Superior temporal gyrus (tissue), 1 donor: ENCODE results near the gene OGFR.

Source experiments
- DNase-seq: peaks from one replicate; pipeline ENCODE4 v3.0.0-alpha.2; 2016; ENCODE audit errors: extremely low spot score

OGFR gene

DNA sequence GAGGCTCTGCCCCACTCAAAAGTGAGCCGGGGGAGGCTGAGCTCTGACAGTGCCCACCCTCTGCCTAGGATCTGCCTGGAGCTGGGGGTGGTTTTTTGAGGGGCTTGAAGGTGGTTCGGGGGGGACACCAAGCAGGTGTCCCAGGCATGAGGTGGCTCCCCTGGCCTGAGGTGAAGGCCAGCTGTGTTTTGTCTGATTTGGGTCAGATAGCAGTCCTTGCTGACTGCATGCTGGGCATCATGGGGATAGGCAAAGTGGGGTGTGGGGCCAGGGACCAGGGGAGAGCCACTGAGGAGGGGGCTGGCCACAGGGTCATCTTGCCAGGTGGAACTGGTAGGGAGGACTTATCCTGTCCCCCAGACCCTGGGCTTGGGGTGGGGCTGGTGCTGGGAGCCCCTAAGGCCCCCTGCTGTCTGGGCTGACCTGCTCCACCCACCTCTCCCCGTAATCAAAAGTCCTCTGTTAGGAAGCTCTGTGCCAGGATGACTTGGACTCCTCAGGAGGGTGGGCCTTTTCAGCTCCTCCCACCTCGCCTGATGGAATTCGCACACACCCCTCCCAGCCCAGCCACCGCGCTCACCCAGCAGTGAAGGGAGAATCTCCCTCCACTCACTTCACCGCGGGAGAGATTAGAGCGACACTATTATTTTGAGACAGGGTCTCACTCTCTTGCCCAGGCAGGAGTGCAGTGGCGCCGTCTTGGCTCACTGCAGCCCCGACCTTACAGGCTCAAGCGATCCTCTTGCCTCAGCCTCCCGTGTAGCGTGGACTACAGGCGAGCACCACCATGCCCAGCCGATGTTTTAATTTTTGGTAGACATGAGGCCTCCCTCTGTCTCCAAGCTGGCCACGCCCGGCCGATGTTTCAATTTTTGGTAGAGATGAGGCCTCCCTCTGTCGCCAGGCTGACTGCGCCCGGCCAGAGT lies 10.7 kb downstream of the OGFR start:
- DNase-seq, result no peak

GRCh38 chr20:62816031-62816883 lies 11.6 kb downstream of the OGFR start:
- DNase-seq, result no peak

- peak; percentile 73 for DNase-seq
Measured at GRCh38 chr20:62816884-62817873, 12.5 kb downstream of the OGFR start, which contains the start of gene COL9A3. Gene COL9A3 (plus strand): TSS chr20:62817050. CDS start chr20:62817065, 15 bp downstream.

DNA sequence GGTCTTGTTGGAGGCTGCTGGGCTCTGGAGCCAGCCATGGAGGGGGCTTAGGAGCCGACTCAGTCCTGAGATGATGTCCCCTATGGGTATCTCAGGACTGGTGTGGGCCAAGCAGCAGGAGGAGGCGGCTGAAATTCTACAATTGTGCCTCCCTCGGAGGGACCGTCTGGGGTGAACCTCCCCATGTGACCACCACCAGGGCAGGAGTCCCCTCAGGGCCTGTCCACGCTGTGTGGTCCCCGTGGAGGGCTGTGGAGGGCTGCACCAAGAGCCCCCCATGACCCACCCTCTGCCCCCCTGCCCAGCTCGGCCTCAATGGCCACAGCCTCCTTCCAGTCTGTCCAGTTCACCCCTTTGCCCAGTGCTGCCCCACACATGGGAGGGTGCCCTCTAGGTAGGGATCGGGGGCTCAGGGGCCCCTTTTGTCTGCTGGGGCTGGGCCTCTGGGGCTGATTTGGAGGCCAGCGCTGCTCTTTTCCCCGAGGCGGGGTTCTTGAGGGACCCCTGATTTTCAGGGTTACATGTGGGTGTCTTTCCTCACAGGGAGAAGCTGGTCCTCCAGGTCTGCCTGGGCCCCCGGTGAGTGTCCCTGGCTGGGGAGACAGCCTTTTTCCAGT lies 13.4 kb downstream of the OGFR start:
- DNase-seq, result no peak

DNA sequence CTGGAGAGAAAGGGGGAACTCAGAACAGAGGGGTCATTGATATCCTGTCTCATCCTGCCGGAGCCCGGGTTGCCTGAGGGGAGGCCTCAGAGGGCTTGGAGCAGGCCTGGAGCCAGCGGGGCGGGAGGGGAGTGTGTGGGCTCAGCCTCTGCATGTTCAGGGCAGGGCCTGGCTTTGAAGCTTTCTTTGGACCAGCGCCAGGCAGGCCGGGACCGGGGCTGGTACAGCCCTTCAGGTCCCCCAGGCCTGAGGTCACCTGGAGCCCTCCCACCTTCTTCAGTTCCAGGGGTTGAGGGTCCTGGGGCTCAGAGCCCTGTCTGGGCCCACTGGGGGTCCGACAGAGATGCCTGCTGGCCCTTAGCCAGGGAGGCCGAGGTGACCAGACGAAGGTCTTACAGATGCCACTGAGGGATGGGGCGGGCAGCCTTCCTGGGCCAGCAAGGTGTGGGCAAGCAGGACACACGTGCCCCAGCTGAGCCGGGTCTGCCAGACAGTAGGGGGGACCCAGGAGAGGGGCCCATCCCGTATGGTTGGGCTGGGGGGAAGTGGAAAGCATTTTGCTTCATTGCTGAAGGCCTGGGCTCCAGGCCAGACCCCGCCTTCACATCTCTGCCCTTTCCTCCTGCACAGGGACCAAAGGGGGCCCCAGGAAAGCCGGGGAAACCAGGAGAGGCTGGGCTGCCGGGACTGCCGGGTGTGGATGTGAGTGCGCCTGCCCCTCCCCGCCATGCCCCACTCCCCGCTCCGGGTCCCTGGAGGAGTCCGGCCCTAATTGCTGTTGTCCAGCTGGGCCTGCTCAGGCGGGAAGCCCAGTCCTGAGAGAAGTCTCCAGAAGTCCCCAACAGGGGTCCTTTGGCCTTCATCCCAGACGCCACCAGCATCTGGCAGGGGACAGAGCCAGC lies 14.2 kb downstream of the OGFR start:
- peak; percentile 71 for DNase-seq

GRCh38 chr20:62819494-62820174 lies 15.0 kb downstream of the OGFR start:
- no peak for DNase-seq

DNA sequence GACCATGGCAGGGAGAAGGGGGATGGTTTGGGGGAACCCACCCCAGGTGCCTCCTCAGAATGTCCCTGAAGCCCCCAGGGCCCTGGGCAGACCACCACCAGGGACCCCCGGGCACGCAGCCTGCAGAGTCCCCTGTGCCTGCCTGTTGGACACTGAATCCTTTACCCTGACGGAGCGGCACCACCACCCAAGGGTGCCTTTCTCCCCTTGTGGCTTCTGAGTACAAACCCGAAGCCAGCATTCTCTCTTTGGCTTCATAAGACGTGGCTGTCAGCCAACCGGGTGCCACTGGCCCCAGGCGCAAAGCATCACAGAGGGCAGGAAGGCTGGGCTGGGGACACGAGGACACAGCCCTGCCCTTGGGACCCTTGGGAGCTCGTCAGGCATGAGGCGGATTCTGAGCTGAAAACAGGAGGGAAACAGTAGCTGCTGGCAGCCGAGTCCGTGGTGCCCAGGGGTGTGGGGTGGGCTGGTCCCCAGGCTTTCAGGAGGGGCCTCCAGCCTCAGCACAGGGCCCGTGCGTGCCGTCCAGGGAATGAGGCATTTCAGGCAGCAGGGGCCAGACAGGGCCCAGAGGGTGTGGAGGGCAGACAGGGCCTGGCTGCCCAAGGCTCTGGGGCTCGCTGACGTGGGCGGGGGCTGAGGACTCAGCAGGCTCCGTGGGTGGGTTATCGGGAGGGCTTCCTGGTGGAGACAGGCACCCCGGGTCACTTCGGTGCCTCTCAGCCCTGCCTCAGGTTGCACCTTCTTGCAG lies 15.8 kb downstream of the OGFR start:
- peak; percentile 59 for DNase-seq

DNA sequence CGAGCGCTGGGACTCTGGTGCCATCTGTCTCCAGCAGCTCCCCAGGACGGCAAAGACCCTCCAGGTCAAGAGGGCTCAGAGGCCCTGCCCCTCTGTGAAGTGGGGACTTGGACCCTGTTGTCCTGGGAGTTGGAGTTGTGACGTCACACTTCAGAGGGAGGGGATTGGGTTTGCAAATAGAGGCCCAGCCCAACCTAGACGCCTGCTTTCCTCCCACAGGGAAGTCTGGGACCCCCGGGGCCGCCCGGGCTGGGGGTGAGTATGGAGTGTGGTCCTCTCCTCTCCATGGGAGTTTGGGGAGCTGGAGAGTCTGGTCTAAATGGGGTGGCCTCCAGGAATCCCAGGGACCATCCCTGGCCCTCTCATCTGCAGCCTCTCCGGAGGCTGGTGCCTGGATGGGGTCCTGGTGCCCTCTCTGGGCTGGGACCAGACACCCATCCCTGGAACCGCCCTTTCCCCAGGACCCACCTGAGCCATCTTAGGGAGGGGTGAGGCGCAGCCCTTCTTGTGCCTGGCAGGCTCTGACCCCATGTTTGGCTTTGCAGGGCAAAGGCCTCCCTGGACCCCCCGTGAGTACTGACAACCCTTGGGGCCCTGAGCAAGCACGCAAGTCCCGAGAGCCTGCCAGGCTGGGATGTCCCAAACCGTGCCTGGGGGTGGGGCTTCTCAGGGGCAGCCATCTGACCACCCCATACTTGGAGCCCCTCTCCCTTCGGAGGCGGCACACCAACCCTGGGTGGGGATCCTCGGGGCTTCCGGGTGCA lies 16.5 kb downstream of the OGFR start:
- no peak for DNase-seq

DNA sequence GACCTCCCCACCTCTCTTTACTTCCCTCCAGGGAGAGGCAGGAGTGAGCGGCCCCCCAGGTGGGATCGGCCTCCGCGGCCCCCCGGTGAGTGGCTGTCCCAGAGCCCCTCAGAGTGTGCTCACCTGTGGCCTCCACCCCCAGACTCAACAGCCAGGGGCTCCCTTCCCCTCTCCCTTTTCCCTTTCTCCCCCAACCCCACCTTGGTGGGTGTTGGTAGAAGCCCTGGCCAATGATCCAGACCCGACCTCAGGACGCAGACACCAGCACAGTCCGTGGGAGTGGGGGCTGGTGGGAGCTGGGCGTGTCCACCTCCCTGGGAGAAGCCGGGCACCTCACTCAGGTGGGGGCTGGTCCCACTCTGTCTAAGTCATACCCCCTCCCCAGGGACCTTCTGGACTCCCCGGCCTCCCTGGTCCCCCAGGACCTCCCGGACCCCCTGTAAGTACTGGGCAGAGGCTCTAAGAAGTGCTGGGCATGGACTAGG lies 17.1 kb downstream of the OGFR start:
- no peak for DNase-seq

DNA sequence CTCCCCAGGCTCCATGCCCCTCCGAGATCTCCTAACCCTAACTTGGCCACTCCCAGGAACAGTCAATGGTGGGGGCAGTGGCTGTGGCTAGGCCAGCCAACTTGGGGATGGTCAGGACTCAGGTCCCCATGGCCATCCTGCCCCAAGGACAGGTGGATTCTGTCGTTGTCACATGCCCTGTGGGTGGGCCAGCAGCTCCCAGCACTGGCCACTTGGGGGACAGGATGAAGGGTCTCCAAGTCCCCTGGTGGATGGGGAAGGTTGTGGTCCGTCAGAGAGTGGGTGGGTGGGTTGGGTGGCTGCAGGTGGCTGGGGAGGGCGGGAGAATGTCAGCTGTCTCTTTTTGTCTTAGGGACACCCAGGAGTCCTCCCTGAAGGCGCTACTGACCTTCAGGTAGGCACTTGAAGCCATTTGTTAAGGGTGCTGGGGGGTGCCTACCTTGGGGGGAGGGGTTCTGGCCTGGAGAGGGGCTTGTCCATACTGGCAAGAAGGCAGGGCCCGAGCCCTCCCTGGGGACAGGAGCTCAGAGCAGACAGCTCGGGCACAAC lies 17.7 kb downstream of the OGFR start:
- DNase-seq, result no peak

GRCh38 chr20:62822788-62823651 lies 18.4 kb downstream of the OGFR start:
- DNase-seq, result peak; percentile 58

GRCh38 chr20:62823688-62824475 lies 19.2 kb downstream of the OGFR start:
- DNase-seq, result no peak

DNA sequence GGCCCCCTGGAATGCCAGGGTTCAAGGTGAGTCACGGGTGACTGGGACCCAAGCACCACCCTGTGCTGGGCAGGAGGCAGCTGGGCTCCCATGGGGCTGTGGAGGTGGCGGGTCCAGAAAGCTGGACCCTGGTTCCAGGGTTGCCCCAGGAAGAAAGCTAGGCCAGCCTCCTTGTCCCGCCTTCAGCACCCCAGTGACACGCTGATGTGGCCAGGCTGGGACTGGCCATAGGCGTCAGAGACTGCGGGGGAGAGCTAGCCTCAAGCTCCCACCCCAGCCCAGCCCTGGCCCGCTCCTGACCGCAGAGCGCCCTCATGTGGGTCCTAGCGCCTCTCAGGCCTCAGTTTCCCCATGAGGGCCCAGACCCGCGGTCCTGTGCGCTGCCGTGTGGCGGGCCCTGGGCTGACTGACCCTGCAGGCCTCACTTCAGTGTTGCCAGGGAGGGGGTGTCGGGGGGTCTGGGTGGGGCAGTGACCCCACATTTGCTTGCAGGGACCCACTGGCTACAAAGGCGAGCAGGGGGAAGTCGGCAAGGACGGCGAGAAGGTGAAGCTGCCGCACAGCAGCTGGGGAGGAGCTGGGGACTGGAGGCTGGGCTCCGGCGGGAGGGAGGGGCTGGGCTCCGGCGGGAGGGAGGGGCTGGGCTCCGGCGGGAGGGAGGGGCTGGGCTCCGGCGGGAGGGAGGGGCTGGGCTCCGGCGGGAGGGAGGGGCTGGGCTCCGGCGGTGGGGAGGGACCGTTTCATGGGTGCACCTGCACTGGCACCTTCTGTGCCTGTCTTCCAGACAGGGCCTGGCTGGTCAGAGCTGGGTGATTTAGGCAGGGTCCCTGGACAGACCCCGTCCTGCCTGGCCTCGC lies 20.1 kb downstream of the OGFR start:
- no peak for DNase-seq

- no peak for DNase-seq
Measured at GRCh38 chr20:62825333-62825985, 20.8 kb downstream of the OGFR start.
